GM08714 (cell line): ENCODE data around the gene PTPRN2.

Source experiments
- H3K4me3 ChIP-seq: fragments of 200-500 bp; sonication (Bioruptor generic); 2 replicates; pipeline ENCODE4 v1.5.1; 2014; ENCODE audit warnings: mild to moderate bottlenecking, low read length, inconsistent platforms
- ZNF274 ChIP-seq: IDR thresholded peaks from 2 replicates; pipeline ENCODE4 v1.6.1; 2012; ENCODE audit warnings: mild to moderate bottlenecking, low read depth, low read length

PTPRN2 gene

DNA sequence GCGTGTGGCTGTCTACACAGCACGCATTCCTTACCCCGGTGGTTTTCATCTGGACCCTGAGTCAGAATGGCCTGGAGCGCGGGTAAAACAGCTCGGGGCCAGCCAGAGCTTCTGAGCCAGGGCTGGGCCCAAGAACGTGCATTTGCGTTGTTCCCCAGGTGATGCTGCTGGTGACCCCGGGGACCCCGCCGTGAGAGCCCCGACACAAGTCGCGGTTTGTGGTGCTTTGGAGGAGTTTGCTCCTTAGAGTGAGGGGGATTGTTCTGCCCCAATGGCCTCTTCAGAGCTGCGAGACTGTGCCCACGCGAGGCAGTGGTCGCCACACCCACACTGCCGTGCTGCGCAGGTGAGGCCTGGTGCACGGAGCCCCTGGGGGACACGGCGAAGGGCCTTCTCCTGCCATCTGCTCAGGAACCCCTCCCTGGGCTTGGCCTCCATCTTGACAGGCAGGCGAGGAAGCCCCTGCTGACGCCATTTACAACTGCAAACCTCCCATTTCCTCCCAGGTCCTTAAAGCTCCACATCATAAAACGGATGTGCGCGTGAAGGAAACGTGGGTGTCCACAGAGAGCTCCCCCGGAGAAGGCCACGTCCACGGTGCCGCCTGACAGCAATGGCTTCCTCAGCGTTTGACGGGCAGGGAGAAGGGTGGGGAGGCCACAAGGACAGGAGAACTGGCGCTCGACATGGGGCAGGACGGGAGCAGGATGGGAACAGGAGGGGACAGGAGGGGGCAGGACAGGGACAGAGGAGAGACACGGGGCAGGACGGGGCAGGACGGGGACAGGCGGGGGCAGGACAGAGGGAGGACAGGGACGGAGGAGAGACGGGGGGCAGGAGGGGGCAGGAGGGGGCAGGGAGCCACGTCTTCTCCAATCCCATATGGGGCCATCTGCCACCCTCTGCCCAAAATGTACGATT, 773.6 kb downstream of the PTPRN2 start:
- no peak for TF ChIP-seq ZNF274
- no peak overlapping the region for H3K4me3 ChIP-seq

DNA sequence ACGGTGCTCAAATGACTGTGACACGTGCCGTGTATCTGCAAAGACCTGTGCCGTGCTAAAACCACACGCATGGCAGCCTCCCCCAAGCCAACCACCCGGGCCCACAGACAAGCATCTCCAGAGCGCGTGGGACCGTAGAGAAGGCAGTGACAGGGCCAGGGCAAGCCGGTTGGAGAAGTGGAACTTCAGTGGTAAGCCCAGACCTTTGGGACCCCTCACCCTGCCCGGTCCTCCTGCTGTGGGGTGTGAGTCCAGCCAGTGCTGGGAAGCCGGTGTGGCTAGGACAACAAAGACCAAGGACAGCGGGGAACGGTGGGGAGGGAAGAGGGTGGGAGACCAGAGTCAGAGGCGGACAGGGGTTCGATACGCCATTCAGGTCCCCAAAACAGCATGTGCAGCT, 774.6 kb downstream of the PTPRN2 start:
- H3K4me3 ChIP-seq, result no peak overlapping the region
- no peak for TF ChIP-seq ZNF274

DNA sequence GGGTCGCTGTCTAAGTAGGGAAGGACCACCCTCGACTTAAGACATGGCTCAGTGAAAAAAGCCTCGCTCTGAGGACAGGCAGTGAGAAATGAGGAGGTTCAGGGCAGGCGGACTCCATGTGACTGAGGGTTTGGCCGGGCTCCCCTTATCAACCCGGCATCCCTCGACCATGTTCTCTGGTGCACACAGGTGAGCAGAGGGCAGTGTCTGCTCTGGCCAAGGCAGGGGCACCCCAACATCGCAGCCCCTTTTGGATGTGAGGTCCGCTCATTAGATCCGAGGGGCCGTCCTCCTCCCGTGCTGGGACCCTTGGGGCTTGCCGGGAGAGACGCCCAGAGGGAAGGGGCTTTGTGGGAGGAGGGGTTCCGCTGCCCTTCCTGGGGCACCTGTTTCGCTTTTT, 775.7 kb downstream of the PTPRN2 start:
- TF ChIP-seq ZNF274, result no peak
- H3K4me3 ChIP-seq, result no peak overlapping the region

DNA sequence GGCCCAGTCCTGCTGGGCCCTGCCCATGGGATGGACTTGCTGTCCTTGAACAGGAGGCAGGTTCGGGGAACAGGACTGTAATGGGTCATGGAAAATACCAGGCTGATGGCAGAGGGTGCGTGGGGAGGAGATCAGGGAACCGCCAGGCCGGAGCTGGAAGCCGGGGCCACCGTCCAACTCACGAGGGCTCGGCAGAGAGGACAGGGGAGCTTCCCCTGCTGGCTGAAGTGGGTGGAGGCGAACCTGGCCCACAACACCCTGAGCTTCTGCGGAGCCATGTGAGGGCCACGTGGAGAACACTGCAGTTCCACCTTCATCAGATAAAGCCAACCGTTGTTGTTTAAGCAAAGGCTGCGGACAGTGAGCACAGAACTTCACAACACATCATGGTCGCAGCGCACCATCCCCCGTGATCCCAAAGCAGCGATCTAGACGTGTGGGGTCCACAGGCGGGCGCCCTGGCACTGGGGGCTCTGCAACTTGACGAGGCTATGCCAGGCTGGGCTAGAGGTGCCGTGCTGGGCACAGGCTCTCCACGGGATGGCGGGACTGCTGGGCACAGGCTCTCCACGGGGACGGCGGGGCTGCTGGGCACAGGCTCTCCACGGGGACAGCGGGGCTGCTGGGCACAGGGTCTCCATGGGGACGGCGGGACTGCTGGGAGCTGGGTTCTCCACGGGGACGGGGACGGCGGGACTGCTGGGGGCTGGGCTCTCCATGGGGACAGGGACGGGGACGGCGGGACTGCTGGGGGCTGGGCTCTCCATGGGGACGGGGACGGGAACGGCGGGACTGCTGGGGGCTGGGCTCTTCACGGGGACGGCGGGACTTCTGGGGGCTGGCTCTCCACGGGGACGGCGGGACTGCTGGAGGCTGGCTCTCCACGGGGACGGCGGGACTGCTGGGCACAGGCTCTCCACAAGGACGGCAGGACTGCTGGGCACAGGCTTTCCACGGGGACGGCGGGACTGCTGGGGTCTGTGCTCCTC, 777.5 kb downstream of the PTPRN2 start:
- TF ChIP-seq ZNF274, result no peak
- H3K4me3 ChIP-seq, result no peak overlapping the region

DNA sequence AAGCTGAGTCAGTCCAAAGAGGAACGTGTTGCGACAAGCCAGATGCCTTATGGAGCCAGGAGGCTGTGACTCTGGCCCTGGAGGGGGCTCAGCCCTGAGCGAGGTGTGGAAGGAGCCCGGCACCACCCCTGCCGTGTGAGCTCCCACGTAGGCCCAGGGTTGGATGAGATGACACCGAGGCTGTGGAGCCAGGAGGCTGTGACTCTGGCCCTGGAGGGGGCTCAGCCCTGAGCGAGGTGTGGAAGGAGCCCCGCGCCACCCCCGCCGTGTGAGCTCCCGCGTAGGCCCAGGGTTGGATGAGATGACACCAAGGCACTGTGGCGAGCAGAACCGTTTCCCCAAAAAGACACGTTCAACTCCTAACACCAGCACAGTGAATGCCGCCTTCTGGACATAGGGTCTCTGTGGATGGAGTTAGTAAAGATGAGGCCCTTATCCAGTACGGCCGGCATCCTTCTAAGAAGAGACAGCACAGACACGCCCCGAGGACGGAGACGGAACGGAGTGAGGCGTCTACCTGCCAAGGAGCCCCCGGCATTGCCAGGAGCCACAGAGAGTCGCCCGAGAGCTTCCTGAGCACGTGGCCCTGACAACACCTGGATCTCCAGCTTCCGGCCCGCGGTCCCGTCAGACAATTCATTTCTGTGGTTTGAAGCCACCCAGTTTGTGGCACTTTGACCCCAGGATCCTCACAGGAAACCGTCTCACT, 778.3 kb downstream of the PTPRN2 start:
- no peak for TF ChIP-seq ZNF274
- no peak overlapping the region for H3K4me3 ChIP-seq

DNA sequence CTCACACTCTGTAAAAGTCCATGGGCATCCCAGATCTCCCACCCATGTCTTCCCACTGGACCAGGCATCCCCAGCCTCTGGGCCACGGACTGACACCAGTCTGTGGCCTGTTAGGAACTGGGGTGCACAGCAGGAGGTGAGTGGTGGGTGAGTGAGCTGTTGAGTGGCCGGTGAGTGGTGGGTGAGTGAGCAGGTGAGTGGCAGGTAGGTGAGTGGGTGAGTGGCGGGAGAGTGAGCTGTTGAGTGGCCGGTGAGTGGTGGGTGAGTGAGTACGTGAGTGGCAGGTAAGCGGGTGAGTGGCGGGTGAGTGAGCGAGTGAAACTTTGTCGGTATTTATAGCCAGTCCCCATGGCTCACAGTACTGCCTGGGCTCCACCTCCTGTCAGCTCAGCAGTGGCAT, 779.6 kb downstream of the PTPRN2 start:
- no peak for TF ChIP-seq ZNF274
- H3K4me3 ChIP-seq, result no peak overlapping the region

DNA sequence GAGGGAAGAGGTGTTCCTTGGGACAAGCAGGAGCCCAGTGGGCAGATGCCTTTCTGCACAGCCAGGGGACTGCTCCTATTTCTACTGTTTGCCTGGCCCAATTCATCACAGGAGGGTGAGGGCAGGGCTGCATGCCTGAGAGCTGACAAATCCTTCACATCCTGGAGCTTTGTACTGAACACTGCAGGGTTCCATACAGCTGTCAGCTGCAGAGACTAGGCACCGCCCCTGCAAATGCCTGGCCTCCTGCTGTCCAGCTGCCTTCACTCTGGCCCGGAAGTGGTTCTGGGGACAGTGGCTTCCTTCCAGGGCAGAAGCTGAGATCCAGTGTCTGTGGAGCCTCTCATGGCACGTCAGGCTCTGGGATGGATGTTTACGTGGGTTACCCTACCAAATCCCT, 780.1 kb downstream of the PTPRN2 start:
- TF ChIP-seq ZNF274, result no peak
- H3K4me3 ChIP-seq, result no peak overlapping the region

DNA sequence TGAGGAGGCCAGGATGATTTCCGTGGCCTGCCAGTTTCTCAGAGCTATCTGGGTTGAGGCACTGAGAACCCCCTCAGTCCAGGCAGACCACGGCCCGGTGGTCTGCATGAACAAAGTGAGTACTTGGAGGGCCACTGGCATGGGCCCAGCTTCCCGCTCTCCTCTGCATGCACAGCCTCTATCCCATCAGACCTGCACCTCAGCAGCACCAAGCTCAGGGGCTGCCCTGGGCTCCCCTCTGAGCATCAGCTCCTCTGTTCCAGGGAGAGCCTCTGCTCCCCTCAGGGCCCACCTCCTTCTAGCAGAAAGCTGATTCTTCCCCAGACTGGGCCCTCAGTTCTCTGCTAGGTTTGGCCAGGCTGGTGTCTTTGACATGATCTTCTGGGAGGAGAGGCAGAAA, 780.9 kb downstream of the PTPRN2 start:
- no peak for TF ChIP-seq ZNF274
- H3K4me3 ChIP-seq, result no peak overlapping the region

DNA sequence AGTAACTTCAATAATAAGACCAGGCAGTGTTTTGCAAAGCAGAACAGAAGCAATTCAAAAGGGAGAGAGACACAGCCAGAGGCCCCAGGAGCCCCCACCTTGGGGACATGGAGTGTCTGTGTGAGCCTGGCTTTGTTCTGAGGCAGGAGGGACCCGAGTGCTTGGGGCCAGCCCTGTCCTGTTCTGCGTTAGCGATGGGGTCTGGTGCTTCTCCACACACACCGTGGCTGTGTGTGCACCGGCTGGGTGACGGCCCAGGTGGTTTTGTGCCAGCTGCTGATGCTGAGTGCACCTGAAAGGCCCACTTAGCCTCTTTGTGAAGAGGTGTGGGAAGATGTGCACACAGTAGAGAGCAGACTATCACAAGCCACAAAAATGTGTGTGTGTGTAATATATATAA, 781.9 kb downstream of the PTPRN2 start:
- no peak overlapping the region for H3K4me3 ChIP-seq
- no peak for TF ChIP-seq ZNF274

DNA sequence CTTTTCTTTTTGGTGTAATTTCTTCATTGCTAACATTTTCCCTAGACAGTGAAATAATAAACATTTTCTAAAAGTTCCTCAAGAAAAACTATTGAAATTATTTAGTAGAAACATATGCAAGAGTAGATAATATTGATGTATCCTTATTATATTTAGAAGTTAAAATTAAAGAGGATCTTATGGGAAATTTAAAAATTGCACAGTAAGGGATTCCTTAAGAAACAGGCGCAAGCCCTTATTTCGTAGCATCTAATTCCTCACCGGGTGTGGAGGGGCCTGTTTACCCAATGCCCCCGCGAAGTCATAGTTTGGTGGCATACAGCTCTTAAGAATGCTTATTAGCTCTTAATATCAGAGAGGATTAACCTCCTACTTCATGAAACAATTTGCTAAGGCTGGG, 783.7 kb downstream of the PTPRN2 start:
- H3K4me3 ChIP-seq, result no peak overlapping the region
- no peak for TF ChIP-seq ZNF274

DNA sequence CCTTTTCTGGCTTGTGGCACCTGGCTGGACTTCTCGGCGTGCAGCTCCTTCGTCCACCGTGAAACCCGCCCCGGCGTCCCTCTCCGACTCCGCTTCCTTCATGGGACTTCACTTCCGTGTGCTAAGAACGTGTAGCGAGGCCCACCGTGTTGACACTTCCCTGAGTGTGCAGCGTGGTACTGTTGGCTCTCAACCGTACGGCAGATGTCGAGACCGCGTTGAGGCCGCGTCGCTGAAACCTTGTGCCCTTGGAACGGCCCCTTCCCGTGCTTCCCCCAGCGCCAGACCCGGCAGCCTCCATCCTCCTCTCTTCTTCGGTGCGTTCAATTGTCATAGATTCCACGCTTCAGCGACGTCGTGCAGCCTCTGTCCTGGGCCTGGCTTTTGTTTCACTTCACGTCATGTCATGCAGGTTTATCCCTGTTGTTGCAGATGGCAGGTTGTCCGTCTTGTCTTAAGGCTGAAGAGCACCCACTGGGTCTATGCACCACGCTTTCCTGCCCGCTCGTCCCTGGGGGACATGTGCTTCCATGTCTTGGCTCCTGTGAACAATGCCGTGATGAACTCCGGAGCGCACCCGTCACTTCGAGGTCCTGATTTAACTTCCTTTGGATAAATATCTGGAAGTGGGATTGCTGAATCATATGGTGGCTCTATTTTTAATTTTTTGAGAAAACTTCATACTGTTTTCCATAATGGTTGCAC, 785.5 kb downstream of the PTPRN2 start:
- no peak for TF ChIP-seq ZNF274
- H3K4me3 ChIP-seq, result no peak overlapping the region

DNA sequence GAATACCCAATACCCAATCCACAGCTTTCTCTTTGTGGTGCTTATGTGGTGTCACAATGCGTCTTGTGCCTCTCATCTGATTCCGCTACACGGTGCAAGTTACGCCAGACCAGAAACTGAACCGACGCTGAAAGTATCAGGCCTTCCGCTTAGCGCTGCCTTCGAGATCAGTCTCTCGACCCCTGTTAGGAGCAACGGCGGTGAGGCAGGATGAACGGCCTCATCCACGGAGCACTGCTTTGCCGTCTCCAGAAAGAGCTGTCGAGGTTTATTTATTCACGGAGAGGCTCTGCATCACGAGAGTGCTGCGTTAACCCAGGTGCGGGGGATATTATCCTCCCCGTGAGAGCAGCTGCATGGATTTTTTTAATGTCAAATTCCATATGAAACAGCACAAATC, 786.5 kb downstream of the PTPRN2 start:
- H3K4me3 ChIP-seq, result no peak overlapping the region
- TF ChIP-seq ZNF274, result no peak

DNA sequence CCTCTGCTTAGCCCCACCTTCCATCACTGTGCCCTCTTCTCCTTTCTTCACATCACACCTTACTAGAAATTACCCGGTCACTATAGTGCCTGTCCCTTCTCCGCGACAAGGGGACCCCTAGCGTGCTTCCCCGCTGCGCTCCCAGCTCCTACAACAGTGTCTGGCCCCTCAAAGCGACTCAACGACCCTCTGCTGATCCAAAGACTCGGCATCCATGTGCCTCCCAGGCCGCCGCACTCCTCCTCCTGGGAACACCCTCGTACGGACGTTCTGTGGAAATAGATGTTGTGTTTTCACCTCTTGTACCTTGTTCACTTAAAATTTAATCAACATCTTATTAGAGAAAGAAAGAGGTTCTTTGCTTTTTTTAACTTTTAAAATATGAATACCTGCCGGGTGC, 787.3 kb downstream of the PTPRN2 start:
- H3K4me3 ChIP-seq, result no peak overlapping the region
- TF ChIP-seq ZNF274, result no peak
